K562 (cell line): ENCODE data around the gene SPON1. TPM values are rescaled to one million over a fixed set of nuclear protein-coding genes. Genes with fewer than 3 reads are reported as not detected.

Source experiments
- ATAC-seq: fragments of 200-7000 bp; cut with Tn5 transposase; 3 replicates; pipeline ENCODE4 v1.9.1; 2020; ENCODE audit warnings: moderate library complexity
- BruUV-seq: library from RNA; stranded (reverse); fragments of 400-500 nt; replicated peaks from 2 replicates; lab custom pipeline; 2021; lab: Mats Ljungman, UMichigan
- CTCF ChIA-PET: fragments of 300-600 bp; formaldehyde crosslinking; extraction: SDS; loops from one replicate; lab custom pipeline; 2021; ENCODE audit warnings: low intra/inter-chr PET ratio; lab: Yijun Ruan, JAX
- POLR2A ChIA-PET: fragments of 300-600, 350-650 bp; sonication (Branson Sonifier 250); formaldehyde crosslinking; extraction: SDS; loops from one replicate; lab custom pipeline; 2021; ENCODE audit warnings: antibody characterized with exemption, inconsistent platforms; lab: Yijun Ruan, JAX
- DNase-seq, 4 experiments: peaks; one replicate each; pipeline versions ENCODE4 v3.0.0 to v3.0.0-alpha.2; 2011 to 2018; ENCODE audit warnings: low spot score in 3 of 4, mixed read lengths in 3 of 4; ENCODE audit errors: extremely low read depth in 1 of 4
- FAIRE-seq: peaks from 2 replicates; lab custom pipeline; 2011; peaks lifted over from hg19 to GRCh38; lab: Jason Lieb, UNC
- H2AFZ ChIP-seq: 2 replicates; pipeline ENCODE4 v1.6.0; 2011; ENCODE audit warnings: low read depth, low read length, control low read depth, inconsistent platforms
- H3K27ac ChIP-seq: fragments of 200-600 bp; 3 replicates; pipeline ENCODE4 v1.8.0; 2011; ENCODE audit warnings: low read depth, mild to moderate bottlenecking, control low read depth, inconsistent platforms, low read length, moderate library complexity, mixed read lengths; ENCODE audit errors: extremely low read depth
- H3K27me3 ChIP-seq, 2 experiments: fragments of 300-600 bp in 1 of 2; 2 replicates in 1 of 2; 3 replicates in 1 of 2; pipeline versions ENCODE4 v1.6.0 to v1.8.0; 2011; ENCODE audit warnings: inconsistent platforms in 2 of 2, low read length in 2 of 2, mild to moderate bottlenecking in 1 of 2, mixed read lengths in 1 of 2, moderate library complexity in 1 of 2; ENCODE audit not compliant: control insufficient read depth in 2 of 2, insufficient read depth in 2 of 2
- H3K36me3 ChIP-seq: fragments of 300-600 bp; 3 replicates; pipeline ENCODE4 v1.8.0; 2011; ENCODE audit warnings: mild to moderate bottlenecking, low read length, inconsistent platforms; ENCODE audit not compliant: control insufficient read depth, insufficient read depth
- H3K4me1 ChIP-seq, 2 experiments: fragments of 200-600 bp in 1 of 2; replicated peaks in 1 of 2; 2 replicates in 1 of 2; 3 replicates in 1 of 2; pipeline versions ENCODE4 v1.5.1 to v1.8.0; 2011; ENCODE audit warnings: inconsistent platforms in 2 of 2, low read length in 2 of 2, mild to moderate bottlenecking in 1 of 2, mixed read lengths in 1 of 2, moderate library complexity in 1 of 2; ENCODE audit not compliant: control insufficient read depth in 2 of 2, insufficient read depth in 2 of 2
- H3K4me2 ChIP-seq: 2 replicates; pipeline ENCODE4 v1.6.1; 2011; ENCODE audit warnings: low read length, control low read depth, inconsistent platforms, mixed read lengths; ENCODE audit not compliant: insufficient read depth
- H3K4me3 ChIP-seq: fragments of 200-600 bp; sonication (generic), shearing (Covaris generic); 2 replicates; pipeline ENCODE4 v1.5.1; 2016; ENCODE audit warnings: control low read depth, inconsistent platforms
- H3K79me2 ChIP-seq: fragments of 200-600 bp; 3 replicates; pipeline ENCODE4 v1.8.0; 2011; ENCODE audit warnings: low read length, inconsistent platforms; ENCODE audit not compliant: control insufficient read depth, insufficient read depth
- H3K9ac ChIP-seq, 2 experiments: 2 replicates each; pipeline versions ENCODE4 v1.6.0 to v1.6.1; 2011; ENCODE audit warnings: low read depth in 2 of 2, low read length in 2 of 2, control low read depth in 1 of 2, inconsistent platforms in 1 of 2, mild to moderate bottlenecking in 1 of 2, mixed read lengths in 1 of 2; ENCODE audit not compliant: insufficient read depth in 1 of 2
- H3K9me1 ChIP-seq: one replicate; pipeline ENCODE4 v1.6.0; 2011; ENCODE audit warnings: inconsistent platforms, mild to moderate bottlenecking, low read length, moderate library complexity; ENCODE audit not compliant: control insufficient read depth, insufficient read depth
- H3K9me3 ChIP-seq: replicated peaks from 2 replicates; pipeline ENCODE4 v1.5.1; 2011; ENCODE audit warnings: low read depth, low read length, inconsistent platforms; ENCODE audit not compliant: control insufficient read depth, insufficient read depth
- H4K20me1 ChIP-seq: replicated peaks from 2 replicates; pipeline ENCODE4 v1.6.1; 2011; ENCODE audit warnings: low read length, inconsistent platforms, mixed read lengths; ENCODE audit not compliant: control insufficient read depth, insufficient read depth
- ADNP ChIP-seq: fragments of 200-800 bp; sonication (Bioruptor generic); IDR thresholded peaks from 2 replicates; pipeline ENCODE4 v1.6.1; 2016; ENCODE audit warnings: missing genetic modification characterization, missing compliant biosample characterization
- FOXJ3 ChIP-seq: sonication (generic); formaldehyde crosslinking; IDR thresholded peaks from 2 replicates; pipeline ENCODE4 v1.4.0; 2020; ENCODE audit warnings: mild to moderate bottlenecking, missing genetic modification reagents
- MEF2A ChIP-seq: IDR thresholded peaks from 2 replicates; pipeline ENCODE4 v1.6.1; 2011; ENCODE audit warnings: low read depth, mild to moderate bottlenecking, low read length, moderate library complexity; ENCODE audit not compliant: control insufficient read depth
- POLR3G ChIP-seq: IDR thresholded peaks from 2 replicates; pipeline ENCODE4 v1.6.1; 2011; ENCODE audit not compliant: insufficient read length, insufficient replicate concordance; ENCODE audit errors: extremely low read depth
- RBFOX2 ChIP-seq: fragments of 200-400 bp; formaldehyde crosslinking; IDR thresholded peaks from 2 replicates; pipeline ENCODE4 v1.6.1; 2017; ENCODE audit warnings: low read depth, mild to moderate bottlenecking, low read length, moderate library complexity
- TCFL5 ChIP-seq: fragments of 250-450 bp; sonication (Bioruptor Pico); conservative IDR thresholded peaks from 2 replicates; pipeline ENCODE4 v1.6.1; 2021; ENCODE audit warnings: mild to moderate bottlenecking, moderate library complexity, matching md5 sums
- ZNF3 ChIP-seq: fragments of 250-450 bp; sonication (Bioruptor Pico); IDR thresholded peaks from 2 replicates; pipeline ENCODE4 v1.5.0; 2021; ENCODE audit warnings: mild to moderate bottlenecking, moderate library complexity
- WGBS: fragments of 100-300 bp; shearing (Covaris generic); methylation state at CpG from one replicate; pipeline ENCODE4 v1.1.6; 2016; ENCODE audit warnings: low coverage, mixed read lengths; ENCODE audit not compliant: insufficient coverage; ENCODE audit errors: missing lambda C conversion rate; 5-methylcytosine and 5-hydroxymethylcytosine counted together
- in situ Hi-C: fragments of 300-500 bp; cut with MboI; formaldehyde crosslinking; loops from 4 replicates; pipeline ENCODE4 v1.15.0; 2018; ENCODE audit warnings: inconsistent platforms, mixed read lengths
- intact Hi-C: fragments of 100-400 bp; cut with micrococcal nuclease; formaldehyde crosslinking; loops from 2 replicates; pipeline ENCODE4 v1.14.2; 2022
- polyA plus RNA-seq, 8 experiments: library from polyadenylated mRNA; depleted of rRNA in 4 of 8; stranded (reverse) in 5 of 8; unstranded in 3 of 8; fragments of >200 nt; fragmentation: Nextera tagmentation in 2 of 8; fragmentation: Illumina TruSeq in 1 of 8; extraction: Ambion mirVana in 2 of 8; extraction: Trizol in 1 of 8; gene quantifications; 2 replicates each; pipeline versions ENCODE4 v1.2.1 to v1.2.3, GENCODE V29; 2011 to 2014; ENCODE audit warnings: inconsistent platforms in 1 of 8, missing spikeins in 1 of 8
- total RNA-seq, 7 experiments: library from RNA; depleted of rRNA in 6 of 7; stranded (reverse); fragments of >200 nt in 6 of 7; fragmentation: Illumina TruSeq in 2 of 7; extraction: Trizol in 2 of 7; gene quantifications; 2 replicates each; pipeline versions ENCODE4 v1.2.1 to v1.2.3, GENCODE V29; 2011 to 2021; ENCODE audit warnings: low replicate concordance in 1 of 7
- TF ChIP-seq, protein P1 (sequence below): sonication (generic); formaldehyde crosslinking; IDR thresholded peaks from 2 replicates; pipeline ENCODE4 v1.8.1; 2023; ENCODE audit warnings: mild to moderate bottlenecking, missing genetic modification reagents

SPON1 gene
- total and polyA plus RNA-seq, 9 of the 15 experiments (the other 6 are each of a cell fraction or from before 2014, with no cell fraction given), result 0.04 to 0.06 TPM; not detected in 7

DNA sequence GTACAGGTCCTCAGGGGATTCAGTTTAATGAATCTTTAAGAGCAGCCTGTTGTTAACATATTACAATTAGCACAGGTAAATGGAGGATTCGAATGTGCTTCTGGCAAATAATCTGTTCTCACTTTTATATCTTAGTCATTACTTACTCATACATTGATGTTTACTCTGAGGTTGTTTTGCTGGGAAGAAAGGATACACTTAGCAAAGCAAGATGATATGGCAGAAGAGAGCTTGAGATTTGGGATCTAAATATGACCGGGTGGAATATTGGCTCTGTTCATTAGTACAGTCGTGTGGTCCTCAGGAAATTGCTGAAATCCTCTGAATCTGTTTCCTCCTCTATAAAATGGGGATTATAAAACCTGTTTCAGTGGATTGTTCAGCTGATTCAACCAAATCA, 59.7 kb downstream of the SPON1 start:
- no peaks in the 10 kb centered on the region for H3K79me2 ChIP-seq
- no peaks in the 10 kb centered on the region for H3K9me3 ChIP-seq
- H3K4me2 ChIP-seq, result no peak overlapping the region
- no TSS peak for BruUV-seq
- no peak overlapping the region for H3K4me3 ChIP-seq
- TF ChIP-seq, protein P1, sequence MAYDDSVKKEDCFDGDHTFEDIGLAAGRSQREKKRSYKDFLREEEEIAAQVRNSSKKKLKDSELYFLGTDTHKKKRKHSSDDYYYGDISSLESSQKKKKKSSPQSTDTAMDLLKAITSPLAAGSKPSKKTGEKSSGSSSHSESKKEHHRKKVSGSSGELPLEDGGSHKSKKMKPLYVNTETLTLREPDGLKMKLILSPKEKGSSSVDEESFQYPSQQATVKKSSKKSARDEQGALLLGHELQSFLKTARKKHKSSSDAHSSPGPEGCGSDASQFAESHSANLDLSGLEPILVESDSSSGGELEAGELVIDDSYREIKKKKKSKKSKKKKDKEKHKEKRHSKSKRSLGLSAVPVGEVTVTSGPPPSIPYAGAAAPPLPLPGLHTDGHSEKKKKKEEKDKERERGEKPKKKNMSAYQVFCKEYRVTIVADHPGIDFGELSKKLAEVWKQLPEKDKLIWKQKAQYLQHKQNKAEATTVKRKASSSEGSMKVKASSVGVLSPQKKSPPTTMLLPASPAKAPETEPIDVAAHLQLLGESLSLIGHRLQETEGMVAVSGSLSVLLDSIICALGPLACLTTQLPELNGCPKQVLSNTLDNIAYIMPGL, result no peak
- TF ChIP-seq TCFL5 (no peak), ZNF3 (no peak), ADNP (tag) (no peak), MEF2A (no peak), RBFOX2 (no peak), POLR3G (no peak), FOXJ3 (CRISPR knock-in tag) (no peak)
- no peak overlapping the region for H2AFZ ChIP-seq
- intact Hi-C loops (no loop called here), in situ Hi-C loops (no loop called here)
- ATAC-seq (no peak), FAIRE-seq (no peak), DNase-seq (no peak)
- POLR2A ChIA-PET, result interaction anchor here (0.6 to 1.2 kb wide), 4 partner anchors 11 to 437 kb away, joined by 3 to 6 read pairs (median 4); no protein-coding TSS in a partner anchor
- H3K27ac ChIP-seq, result no peak overlapping the region
- CTCF ChIA-PET, result no interaction called here
- no peaks in the 10 kb centered on the region for H3K36me3 ChIP-seq
- 0% methylated on average over 3 of the region's 3 CpGs for WGBS
- H3K27me3 ChIP-seq, result no peaks in the 10 kb centered on the region
- H3K9me1 ChIP-seq, result no peaks in the 10 kb centered on the region
- no peaks in the 10 kb centered on the region for H4K20me1 ChIP-seq
- no peak overlapping the region for H3K9ac ChIP-seq
- H3K4me1 ChIP-seq, result no peaks in the 10 kb centered on the region
